Left renal cortex interstitium (tissue), 4 donors: Measurements from ENCODE around the gene SLC2A11. TPM values are rescaled to one million over a fixed set of nuclear protein-coding genes. Genes with fewer than 3 reads are reported as not detected.
A peak's percentile ranks its signal among the peaks of the same experiment; 100 is the strongest.
"Not testable (repeated sequence)": the region's sequence is repeated elsewhere in the genome, so short reads cannot be mapped to it uniquely, and the experiment has no call there.

Experiments
- DNase-seq, 4 donors: peaks; one replicate each; pipeline ENCODE4 v3.0.0-alpha.2; 2013; ENCODE audit warnings: low read depth in 4 of 4, low spot score in 2 of 4, missing footprints in 1 of 4
- polyA plus RNA-seq, 4 donors: library from polyadenylated mRNA; unstranded; fragments of 120-200 nt; gene quantifications; one replicate each; pipeline ENCODE4 v1.2.1, GENCODE V29; 2013; ENCODE audit not compliant: insufficient read length in 4 of 4

Gene SLC2A11
- polyA plus RNA-seq, 4 donors = 17.2 to 68.0 (median 39.1) TPM

DNA sequence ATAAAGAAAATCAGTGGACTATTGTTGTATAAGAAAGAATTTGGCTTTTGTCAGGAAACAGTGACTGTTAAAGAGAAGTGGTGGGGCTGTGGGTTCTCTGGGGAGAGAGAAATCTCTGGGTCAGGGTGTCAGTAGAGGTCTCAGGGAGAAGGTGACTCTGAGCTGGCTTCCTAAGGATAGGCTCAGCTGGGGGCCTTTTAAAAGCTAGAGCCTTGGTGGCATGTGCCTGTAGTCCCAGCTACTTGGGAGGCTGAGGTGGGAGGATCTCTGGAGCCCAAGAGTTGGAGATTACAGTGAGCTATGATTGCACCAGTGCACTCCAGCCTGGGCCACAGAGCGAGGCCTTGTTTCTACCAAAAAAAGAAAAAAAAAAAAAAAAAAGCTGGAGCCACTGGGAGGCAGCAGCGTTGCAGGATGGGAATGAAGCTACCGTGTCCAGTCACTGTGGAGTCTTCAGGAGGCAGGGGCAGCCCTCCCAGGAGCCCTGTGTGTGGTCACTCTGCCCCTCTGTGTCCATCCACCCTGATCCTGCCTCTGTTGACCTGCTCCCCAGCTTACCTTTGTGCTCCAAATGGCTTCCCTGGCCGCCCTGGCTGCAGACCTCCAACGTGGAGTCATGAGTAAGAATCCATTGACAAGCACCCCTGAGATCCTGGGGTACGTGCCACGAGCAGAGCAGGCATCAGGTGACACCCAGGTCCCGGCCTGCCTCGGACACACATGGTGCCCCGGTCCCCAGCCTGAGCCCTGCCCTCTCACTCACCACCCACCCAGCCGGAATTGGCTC lies 31.1 kb downstream of the SLC2A11 start:
- DNase-seq = no peak

DNA sequence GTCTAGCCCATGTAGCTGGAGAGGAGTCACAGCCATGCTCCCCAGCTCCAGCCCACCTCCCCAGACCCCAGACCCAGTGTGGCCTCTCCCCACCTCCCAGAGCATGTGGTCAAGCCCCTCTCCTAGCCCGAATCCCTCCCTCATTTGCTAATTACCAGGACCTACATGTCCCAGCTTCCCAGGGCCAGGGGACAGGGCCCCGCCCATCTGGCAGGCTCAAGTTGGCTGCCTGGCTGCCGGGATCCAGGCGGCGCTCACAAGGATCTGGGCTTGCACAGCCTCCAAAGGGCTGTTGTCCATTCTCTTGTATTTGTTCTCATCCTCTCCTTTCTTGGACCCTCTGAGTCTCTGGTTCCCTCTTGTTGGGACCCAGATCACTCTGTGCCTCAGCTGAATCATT lies 31.9 kb downstream of the SLC2A11 start:
- no peak for DNase-seq

DNA sequence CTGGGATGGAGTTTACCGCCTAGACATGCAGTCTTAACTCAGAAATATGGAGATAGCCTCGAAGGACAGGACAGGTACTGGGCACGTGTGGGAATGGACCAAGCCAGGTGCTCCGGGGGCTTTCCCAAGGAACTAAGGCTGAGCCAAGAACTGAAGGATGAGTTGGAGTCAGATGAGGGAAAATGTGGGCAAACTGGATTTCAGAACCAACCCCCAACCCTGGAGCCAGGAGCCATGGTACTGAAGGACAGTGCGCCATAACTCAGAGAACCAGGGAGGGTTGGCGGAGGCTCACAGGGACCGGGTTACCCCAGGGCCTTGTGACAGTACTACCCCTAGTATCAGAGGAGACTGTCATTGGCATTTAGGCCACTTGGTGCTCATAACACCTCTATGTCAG lies 34.1 kb downstream of the SLC2A11 start:
- no peak for DNase-seq

DNA sequence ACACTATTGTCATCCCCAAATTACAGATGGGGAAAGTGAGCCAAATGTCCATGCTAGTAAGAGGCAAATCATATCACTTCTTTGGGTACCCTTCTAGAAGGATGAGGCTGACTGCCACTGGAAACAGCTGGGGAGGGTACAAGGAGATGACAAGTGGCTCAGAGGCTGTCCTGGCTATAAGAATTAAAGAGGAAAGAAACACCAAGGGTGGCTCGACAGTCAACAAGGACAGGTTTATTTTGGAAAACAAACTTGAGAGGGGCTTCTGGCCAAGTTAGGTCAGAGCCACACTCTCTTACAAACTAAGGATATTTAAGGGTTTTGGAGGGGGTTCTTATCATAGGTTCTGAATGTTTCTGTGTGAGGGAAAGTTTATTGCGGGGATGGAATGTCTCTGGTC lies 34.5 kb downstream of the SLC2A11 start:
- DNase-seq = no peak

DNA sequence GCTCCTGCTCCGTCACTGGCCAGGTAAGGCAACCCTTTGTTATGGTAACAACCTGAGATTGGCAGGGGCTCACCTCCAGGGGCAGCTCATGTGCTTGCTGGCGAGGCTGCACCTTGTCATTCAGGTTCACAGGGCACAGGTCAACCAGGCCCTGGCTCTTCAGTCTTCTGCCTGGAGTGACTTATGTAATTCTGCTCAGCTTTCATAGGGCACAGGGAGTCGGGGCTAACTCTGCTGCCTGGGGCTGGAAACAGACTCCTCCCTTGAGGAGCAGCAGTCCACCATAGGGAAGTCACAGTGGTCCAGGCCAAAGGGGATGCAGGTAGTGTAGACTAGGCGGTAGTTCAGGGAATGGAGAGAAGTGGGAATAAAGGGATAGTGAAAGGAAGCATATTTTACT lies 35.0 kb downstream of the SLC2A11 start:
- no peak for DNase-seq

DNA sequence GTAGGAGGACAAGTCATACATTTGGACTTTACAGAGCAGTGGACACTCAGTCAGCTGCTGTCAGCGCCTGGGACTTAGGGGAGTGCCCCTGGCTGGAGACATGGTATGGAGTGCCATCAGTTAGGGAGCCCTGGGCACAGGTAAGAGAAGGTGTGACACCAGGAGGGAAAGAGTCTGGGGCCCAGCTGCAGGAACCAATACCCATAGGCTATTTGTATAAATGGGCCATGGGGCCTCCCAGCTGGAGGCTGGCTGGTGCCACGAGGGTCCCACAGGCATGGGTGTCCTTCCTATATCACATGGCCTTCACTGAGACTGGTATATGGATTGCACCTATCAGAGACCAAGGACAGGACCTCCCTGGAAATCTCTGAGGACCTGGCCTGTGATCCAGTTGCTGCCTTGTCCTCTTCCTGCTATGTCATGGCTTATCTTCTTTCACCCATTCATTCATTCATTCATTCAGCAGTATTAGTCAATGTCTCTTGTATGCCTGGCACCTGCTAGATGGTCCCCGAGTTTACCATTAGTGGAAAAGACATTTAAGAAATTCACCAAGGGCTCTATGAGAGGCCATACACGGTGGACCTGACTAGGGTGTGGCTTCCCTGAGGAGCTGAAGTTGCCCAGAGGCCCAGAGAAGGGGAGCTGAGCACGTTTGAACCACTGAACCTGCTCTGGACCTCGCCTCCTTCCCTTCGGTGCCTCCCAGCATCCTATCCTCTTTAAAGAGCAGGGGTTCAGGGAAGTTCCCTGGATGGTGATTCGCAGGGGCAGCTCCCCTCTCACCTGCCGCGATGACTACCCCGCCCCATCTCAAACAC lies 35.7 kb downstream of the SLC2A11 start:
- DNase-seq = no peak

DNA sequence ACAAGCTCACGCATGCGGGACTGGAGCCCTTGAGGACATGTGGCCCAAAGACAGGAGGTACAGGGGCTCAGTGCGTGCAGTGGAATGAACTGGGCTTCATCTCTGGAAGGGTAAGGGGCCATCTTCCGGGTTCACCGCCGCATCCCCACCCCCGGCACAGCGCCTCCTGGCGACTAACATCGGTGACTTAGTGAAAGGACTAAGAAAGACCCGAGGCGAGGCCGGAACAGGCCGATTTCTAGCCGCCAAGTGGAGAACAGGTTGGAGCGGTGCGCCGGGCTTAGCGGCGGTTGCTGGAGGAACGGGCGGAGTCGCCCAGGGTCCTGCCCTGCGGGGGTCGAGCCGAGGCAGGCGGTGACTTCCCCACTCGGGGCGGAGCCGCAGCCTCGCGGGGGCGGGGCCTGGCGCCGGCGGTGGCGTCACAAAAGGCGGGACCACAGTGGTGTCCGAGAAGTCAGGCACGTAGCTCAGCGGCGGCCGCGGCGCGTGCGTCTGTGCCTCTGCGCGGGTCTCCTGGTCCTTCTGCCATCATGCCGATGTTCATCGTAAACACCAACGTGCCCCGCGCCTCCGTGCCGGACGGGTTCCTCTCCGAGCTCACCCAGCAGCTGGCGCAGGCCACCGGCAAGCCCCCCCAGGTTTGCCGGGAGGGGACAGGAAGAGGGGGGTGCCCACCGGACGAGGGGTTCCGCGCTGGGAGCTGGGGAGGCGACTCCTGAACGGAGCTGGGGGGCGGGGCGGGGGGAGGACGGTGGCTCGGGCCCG lies 36.5 kb downstream of the SLC2A11 start, which contains the start of gene MIF:
MIF (plus strand) TSS at position 439 of the 765 bp plus-strand sequence; CDS start at position 531, 92 bp downstream.
- DNase-seq = peak; percentile 74 to 90 (median 89)

DNA sequence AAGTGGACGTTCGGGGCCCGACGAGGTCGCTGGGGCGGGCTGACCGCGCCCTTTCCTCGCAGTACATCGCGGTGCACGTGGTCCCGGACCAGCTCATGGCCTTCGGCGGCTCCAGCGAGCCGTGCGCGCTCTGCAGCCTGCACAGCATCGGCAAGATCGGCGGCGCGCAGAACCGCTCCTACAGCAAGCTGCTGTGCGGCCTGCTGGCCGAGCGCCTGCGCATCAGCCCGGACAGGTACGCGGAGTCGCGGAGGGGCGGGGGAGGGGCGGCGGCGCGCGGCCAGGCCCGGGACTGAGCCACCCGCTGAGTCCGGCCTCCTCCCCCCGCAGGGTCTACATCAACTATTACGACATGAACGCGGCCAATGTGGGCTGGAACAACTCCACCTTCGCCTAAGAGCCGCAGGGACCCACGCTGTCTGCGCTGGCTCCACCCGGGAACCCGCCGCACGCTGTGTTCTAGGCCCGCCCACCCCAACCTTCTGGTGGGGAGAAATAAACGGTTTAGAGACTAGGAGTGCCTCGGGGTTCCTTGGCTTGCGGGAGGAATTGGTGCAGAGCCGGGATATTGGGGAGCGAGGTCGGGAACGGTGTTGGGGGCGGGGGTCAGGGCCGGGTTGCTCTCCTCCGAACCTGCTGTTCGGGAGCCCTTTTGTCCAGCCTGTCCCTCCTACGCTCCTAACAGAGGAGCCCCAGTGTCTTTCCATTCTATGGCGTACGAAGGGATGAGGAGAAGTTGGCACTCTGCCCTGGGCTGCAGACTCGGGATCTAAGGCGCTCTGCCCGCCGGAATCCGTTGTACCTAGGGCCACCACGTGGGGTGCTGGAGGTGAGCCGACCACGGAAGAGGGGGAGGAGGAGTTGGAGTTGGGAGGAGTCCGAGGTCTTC lies 37.3 kb downstream of the SLC2A11 start:
- DNase-seq = peak; percentile 47 to 61 (median 57)

DNA sequence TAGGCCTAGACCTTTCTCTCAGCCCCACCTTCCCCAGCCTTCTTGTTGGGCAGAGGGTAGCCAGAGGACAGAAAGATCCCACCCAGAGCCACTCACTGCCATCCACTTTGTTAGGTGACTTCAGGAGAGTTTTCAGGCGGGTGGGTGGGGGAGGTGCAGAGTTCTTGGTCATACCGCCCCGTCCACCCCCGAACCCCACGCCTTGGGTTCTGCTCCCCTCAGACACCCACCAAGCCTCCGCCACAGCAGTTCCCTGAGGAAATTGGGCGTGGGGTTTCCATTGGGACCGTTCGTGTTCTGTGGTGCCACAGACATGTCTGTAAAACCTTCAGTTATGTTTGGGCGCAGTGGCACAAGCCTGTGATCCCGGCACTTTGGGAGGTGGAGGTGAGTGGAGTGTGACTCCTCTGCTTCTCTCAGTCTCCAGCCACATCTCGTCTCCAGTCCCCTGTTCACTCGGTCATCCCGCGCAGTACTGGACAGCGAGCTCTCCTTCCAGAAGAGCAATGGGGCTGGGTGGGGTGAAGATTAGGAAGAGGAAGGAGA lies 38.0 kb downstream of the SLC2A11 start:
- DNase-seq = no peak

DNA sequence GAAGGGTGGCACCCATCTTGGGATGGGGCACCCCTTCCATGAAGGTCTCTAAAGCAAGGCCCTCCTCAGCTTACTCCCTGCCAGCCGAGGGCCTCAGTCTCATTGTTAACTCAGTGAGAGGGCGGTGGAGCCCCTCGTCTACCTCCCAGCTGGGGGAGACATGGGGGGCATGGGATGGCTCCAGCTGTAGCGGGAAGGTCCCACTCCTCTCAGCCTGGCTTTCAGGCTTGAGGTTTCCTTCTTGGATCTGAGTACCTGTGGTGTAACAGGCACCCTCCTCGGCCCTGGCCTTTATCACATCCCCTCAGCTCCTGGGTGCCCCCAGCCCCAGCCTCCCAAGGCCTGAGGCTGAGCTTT lies 38.5 kb downstream of the SLC2A11 start:
- no peak for DNase-seq

DNA sequence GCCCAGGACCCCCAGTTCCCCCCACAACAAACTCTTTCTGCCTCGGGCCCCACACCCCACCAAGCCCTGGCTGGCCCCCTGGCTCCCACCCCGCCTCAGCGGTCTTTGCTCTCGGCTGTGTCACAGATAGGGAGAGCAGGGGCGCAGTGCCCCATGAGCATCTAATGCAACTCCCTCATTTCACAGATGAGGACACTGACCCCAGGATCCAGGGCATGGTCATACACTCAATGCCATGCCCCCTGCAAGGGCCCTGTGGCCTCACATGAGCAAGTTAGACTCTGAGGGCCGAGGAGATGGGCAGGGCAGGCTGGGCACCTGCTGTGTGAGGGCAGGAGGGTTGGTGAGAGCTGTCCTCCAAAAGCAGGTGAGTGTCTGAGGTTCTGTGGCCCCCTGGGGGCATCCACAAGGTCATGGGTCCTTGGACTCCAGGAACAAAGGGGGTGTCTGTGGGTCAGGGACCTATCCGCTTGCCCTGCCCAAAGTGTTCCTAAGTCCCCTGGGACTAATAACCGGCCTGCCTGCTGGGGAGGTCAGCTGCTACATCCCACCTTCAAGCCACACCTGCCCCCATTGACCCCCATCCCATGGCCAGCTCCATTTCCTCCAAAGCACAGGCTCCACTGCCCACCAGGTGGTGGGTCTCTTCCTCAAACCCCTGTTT lies 39.0 kb downstream of the SLC2A11 start:
- no peak for DNase-seq

DNA sequence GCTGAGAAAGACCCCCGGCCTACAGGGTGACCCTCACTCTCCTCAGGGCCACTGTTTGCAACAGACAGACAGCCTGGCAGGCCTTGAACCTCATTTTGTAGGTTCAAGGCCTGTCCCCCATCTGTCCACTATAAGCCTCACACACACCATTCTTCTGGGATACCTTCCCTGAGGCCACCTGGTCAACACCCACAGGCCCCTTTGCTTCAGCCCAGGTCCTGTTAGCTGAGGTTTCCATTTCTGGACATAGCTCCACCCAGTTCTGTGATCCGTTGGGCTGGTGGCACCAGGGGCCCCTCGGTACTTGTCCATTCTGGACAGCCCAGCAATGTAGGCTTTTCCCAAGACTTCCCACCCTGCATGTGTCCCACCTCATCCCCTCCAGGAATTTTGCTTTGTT lies 39.6 kb downstream of the SLC2A11 start:
- DNase-seq = no peak

DNA sequence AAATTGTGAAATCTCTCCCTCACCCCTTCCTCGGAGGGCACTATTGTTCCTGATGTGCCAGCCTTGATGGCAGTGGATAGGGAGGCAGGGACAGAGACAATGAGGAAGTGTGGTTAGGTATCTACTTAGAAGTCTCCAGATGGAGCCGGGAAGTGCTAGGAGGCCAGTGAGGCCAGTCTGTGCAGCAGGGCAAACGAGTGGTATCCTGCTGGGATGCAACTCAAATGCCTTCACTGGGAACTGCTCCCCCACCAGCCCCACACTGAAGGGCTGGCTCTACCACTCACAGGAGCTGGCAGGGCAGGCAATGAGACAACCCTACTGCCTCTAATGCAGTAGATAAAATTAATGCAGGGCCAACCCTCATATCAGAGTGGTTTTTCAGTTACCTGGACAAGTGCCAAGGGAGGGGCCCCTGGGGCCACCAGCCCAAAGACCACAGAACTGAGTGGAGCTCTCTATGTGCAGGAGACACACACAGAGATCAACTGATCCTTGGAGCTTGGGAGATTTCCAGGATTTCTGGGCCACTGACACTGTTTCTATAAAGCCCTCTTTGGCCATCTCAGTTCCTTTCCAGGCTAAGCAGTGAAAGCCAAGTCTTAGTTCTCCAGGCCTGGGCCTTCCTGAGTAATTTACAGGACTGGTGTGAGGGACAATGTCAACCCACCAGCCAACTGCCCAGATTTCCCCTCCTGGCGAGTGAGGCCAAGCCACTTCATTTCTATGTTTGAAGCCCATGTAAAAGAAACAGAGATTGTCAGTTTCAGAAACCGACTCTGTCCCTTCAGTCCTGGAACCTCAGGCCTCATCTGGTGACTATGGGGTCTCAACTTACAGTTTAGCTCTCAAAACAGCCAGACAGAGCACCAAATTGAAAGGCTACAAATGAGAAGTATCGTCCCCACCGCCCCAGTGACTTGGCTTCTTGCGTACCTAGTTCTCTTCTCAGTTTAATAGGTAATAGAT lies 40.6 kb downstream of the SLC2A11 start:
- no peak for DNase-seq

DNA sequence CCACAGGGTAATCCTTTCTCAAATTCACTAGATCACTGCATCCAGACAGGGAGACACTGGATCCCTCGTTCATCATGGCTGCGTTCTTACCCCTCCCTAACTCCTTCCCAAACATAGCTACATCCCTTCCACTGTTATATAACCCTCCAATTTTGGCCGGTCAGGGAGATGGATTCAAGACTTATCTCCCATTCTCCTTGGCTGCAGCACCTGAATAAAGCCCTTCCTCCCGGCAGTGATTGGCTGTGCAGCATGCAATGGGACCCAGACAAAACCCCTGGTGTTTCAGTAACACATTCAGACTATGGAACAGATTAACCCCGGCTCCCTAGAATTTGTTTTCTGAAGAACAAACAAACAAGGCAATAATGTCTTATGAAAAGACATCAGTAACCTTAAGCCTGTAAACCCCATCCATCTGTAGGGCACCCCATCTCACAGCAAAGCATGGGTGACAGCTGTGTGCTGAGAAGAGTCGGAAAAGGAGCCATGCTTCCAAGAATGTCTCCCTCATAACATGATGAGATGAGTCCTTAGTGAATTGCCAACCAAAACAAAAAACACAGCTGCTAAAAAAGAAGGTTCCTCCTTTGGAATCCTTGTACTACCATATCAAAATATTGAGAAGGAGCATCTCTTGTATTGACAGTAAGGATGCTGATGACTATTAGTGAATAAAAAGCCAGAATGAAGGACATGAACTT lies 41.5 kb downstream of the SLC2A11 start:
- DNase-seq = no peak

DNA sequence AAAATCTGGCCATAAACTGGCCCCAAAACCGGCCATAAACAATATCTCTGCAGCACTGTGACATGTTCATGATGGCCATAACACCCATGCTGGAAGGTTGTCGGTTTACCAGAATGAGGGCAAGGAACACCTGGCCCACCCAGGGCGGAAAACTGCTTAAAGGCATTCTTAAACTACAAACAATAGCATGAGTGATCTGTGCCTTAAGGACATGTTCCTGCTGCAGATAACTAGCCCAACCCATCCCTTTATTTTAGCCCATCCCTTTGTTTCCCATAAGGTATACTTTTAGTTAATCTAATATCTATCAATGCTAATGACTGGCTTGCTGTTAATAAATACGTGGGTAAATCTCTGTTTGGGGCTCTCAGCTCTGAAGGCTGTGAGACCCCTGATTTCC lies 42.6 kb downstream of the SLC2A11 start:
- DNase-seq = not testable (repeated sequence)

DNA sequence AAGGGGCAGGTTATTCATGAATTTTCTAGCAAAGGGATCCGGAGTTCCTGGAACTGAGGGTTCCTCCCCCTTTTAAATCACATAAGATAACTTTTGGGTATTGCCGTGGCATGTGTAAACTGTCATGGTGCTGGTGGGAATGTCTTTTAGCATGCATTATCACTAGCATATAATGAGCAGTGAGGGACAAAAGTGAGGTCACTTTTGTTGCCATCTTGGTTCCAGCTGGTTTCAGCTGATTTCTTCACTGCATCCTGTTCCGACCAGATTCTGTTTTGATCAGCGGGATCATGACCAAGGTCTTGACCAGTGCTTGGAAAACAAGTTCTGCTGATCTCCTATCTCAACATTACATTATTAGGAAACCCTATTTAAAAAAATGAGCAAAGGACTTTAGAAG lies 43.9 kb downstream of the SLC2A11 start:
- DNase-seq = no peak

DNA sequence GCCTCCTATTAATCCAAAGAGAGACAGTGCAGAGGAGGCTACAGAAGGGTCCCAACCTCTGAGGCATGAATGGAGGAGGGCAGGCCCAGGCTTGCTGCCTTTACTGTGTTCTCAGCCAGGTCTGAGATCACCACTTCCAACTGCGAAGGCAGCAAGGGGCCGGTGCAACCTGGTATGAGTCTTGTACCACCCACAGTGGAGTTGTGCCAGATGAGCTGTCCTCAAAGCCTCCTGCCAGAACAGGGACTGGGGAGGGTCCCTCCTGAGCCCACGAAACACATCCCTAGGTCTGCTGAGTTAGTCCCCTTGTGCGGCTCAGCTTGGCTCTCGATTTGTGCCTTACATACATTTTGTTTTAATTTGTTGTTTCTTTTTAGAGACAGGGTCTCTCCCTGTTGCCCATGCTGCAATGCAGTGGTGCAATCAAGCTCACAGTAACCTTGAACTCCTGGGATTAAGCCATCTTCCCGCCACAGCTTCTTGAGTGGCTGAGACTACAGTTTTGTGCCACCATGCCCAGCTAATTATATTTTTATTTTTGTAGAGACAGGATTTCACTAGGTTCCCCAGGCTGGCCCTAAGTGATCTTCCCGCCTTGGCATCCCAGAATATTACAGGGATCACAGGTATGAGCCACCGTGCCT lies 45.8 kb downstream of the SLC2A11 start:
- no peak for DNase-seq
